HG03342 (cell line): ENCODE data around the gene CD28.
"Not testable (repeated sequence)": the region's sequence is repeated elsewhere in the genome, so short reads cannot be mapped to it uniquely, and the experiment has no call there.

Source experiments
- ATAC-seq: cut with Tn5 transposase; IDR thresholded peaks from one replicate; pipeline ENCODE4 v1.9.1; 2021; ENCODE audit warnings: mild to moderate bottlenecking, moderate library complexity; ENCODE audit not compliant: unreplicated experiment

CD28 gene

GRCh38 chr2:203743441-203743981 lies 37.1 kb downstream of the CD28 start:
- ATAC-seq: no peak

DNA sequence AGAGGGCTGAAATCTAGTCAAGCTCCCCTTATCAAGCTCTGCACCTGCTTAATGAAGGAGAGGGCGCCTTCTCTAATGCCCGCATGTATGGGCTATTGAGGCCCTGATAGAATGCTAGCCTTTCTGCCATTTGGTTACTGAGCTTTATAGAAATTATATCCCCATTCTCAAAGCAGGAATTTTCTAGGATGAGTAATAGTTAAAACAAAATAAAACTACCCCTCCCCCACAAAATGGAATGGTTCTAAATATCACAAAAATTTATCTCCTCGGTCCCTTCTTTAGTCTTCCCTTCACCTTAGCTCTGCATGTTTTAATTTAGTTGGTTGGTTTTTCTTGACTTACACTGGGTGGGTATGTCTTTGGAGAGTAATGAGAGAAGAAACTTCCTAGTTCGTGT lies 37.7 kb downstream of the CD28 start:
- ATAC-seq: no peak

- no peak for ATAC-seq
Measured at GRCh38 chr2:203745267-203745666, 38.8 kb downstream of the CD28 start.

DNA sequence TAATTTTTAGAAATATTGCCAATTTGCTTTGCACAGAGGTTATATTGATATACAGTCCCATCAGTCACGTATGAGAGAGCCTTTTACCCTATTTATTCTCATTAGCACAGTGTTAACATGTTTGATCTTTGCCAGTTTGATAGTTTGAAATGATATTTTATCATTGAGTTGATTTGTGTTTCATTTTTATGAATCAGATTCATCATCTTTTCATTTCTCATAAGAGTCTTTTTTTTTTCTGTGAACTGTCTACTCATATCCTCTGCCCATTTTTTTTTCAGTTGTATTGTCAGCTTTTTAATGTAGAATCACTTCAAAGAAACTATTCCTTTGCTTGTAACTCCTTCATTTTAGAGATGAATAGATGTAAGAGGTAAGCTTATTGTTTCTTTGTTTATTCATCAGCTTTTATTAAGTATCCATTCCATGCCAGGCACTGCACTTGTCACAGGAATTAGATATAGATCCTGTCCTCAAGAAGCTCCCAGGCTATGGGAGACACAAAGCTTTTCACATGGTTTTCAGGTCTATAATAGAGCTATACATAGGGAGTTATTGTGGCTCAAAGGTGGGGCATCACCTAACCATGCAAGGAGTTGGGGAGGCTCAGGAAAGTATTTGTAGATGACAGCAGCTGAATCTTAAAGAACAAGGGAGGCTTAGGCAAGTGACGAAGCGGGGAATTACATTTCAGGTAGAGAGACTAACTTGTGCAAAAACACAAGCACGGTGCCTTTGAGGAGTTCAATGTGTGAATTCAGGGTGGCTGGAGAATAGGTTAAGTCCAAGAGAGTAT lies 42.1 kb downstream of the CD28 start:
- no peak for ATAC-seq

DNA sequence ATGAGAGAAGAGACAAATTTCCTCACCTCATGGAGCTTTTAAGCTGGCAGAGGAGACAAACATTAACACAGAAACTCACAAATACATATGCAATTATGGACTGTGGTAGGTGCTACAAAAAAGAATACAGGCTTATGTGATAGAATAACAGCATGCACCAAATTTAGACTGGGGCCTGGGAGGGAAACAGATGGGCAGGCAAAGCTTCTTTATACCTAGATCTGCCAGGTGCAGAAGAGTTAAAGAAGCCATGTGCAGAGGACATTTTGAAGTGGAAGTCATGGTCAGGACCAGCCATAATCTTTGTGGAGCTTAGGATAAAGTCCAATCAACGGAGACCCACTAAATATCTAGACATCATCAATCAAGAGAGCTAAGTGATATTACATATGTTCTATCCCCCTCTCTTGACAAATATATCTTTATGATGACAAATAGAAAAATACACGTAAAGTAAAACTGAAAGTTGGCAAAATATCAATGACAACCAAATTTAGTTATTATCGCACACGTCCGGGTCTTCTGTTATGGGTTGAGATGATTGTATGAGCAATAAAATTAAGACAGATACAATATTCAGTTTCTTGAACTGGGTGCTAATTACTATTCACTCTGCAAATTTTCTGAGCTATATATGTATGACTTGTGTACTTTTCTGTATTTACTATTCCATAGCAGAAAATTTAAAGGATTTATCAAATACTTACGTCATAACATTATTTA lies 44.1 kb downstream of the CD28 start:
- ATAC-seq: no peak

- ATAC-seq: no peak
Measured at GRCh38 chr2:203751685-203752271, 45.3 kb downstream of the CD28 start.

GRCh38 chr2:203756161-203756560 lies 49.7 kb downstream of the CD28 start:
- ATAC-seq: no peak

DNA sequence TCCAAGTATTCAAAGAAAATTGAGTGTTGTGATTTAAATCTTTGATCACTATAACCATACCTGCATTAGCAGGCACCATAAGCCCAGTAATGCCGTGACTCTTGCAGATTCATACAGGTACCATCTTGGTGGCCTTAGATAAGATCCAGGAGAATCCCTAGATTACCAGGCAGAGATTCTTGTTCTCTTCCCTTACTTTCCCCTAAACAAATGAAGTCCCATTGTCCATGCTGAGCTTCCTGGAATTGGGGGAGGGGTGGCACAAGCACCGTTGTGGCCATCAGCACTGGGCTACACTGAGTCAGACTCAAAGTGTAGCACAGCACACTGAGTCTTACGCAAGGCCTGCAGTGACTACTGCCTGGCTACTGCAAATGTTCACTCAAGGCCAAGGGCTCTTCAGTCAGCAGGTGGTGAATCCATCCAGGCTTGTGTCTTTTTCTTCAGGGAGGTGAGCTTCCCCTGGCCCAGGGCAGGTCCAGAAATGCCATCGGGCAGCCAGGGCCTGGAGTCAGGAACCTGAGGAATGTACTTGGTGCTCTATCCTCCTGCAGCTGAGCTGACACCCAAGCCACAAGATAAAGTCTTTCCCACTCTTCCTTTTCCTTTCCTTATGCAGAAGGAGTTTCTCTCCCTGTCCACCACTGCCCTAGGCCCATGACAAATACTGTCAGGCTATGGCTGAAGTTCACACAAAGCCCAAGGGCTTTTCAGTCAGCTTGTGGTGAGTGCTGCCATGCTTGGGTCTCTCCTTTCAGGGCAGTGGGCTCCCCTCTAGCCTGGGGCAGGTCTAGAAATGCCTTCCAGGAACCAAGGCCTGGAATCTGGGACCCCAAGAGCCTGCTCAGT lies 52.6 kb downstream of the CD28 start:
- no peak for ATAC-seq

DNA sequence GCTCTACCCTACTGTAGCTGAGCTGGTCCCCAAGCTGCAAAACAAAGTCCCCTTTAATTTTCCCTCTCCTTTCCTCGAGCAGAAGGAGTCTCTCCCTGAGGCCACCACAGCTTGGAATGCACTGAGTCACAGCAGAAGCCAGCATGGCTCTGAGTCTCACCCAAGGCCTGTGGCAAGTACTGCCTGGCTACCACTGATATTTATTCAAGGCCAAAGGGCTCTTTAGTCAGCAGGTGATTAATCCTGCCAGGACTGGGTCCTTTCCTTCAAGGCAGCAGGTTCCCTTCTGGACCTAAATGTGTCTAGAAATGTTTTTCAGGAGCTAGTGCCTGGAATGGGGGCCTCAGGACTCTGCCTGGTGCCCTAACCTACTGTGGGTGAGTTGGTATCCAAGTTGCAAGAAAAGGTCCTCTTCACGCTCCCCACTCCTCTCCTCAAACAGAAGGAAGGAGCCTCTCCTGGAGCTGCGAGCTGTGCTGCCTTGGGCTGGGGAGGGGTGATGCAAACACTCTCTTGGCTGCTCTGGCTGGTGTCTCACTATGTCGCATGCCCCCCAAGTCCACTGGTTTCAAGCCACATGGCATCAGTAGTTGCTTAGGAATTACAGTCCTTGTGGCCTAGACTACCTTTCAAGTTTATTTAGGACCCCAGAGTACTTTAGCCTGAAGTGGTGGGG lies 53.4 kb downstream of the CD28 start:
- ATAC-seq: no peak

DNA sequence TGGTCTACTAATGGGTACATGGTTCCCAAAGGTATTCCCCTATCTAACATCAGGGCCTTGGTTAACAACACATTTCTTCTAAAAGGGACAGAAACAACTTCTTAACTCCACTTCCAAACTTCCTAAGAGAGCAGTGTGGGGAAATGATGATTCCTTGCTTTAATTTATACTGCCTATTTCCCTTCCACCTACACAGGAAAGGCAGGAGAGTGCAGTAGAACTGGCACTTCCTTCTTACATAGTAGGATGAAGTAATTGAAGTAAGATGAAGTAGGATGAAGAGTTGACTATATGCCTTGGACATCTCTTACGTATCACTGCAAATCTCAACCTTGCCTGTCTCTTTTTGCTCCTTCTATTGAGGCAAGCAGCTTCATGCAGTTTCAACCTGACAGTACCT lies 54.7 kb downstream of the CD28 start:
- no peak for ATAC-seq

- no peak for ATAC-seq
Measured at GRCh38 chr2:203763241-203763937, 57.0 kb downstream of the CD28 start.

DNA sequence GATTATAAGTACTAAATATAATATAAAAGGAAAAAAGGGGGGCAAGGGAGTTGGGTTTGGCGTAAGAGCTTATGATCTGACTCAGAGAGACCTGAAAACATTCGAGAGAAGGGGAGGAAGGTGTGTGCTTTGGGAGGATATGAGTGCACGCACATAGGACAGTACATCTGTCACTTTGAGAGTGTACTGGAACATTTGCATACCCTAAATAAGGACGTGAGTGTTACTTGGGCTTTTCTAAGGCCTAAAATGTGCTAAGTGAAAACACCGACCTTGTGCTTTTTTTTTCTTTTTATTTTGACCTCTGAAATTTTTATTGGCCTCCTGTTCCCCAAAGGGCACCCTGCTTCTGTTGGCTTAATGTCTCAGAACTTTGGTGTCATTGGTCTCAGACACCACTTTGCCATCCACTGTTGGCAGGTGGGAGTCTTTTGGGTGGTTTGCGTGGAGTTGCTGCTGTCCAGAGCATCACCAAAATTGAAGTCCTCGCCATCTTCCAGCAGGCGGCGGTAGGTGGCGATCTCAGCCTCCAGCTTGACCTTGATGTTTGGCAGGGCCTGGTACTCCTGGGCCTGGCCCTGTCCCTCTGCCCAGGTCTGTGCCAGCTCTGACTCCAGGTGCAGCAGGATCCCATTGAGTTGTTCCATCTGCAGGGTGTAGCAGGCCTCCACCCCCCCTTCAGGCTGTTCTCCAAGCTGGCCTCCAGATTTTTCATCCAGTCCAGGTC lies 57.7 kb downstream of the CD28 start:
- ATAC-seq: peak; percentile 64

- ATAC-seq: no peak
Measured at GRCh38 chr2:203772456-203773165, 66.2 kb downstream of the CD28 start.

DNA sequence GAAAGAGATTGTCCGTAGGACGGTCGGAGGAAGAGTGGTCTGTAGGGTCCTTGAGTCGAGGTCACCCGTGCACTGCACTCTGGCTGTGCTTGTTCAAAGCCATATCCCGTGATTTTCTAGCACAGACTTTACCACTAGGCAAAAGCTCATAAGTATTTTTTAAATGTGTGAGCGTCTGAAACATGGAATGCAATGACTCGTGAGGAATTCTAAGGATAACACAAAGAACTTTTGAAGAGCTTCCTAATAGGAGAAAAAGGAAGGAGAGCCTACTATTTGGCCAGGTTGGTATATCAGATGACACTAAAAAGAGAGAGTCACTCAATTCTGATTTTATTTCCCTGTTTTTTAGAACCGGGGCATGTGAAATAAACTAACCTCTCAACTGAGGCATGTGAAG lies 68.3 kb downstream of the CD28 start:
- ATAC-seq: no peak

- no peak for ATAC-seq
Measured at GRCh38 chr2:203775684-203776083, 69.2 kb downstream of the CD28 start.

- ATAC-seq: no peak
Measured at GRCh38 chr2:203777030-203777429, 70.6 kb downstream of the CD28 start.

- not testable (repeated sequence) for ATAC-seq
Measured at GRCh38 chr2:203779477-203780073, 73.1 kb downstream of the CD28 start.

- no peak for ATAC-seq
Measured at GRCh38 chr2:203780231-203780630, 73.8 kb downstream of the CD28 start.
